Ramos (cell line): ENCODE data around the gene PMF1.
"Not testable (repeated sequence)": the region's sequence is repeated elsewhere in the genome, so short reads cannot be mapped to it uniquely, and the experiment has no call there.

ENCODE experiments used
- in situ Hi-C: fragments of 300-500 bp; cut with MboI; formaldehyde crosslinking; loops from one replicate; pipeline ENCODE4 v1.14.3; 2022; ENCODE audit warnings: low sequenced_read_pairs; ENCODE audit not compliant: unreplicated experiment

PMF1 gene, protein sequence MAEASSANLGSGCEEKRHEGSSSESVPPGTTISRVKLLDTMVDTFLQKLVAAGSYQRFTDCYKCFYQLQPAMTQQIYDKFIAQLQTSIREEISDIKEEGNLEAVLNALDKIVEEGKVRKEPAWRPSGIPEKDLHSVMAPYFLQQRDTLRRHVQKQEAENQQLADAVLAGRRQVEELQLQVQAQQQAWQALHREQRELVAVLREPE

DNA sequence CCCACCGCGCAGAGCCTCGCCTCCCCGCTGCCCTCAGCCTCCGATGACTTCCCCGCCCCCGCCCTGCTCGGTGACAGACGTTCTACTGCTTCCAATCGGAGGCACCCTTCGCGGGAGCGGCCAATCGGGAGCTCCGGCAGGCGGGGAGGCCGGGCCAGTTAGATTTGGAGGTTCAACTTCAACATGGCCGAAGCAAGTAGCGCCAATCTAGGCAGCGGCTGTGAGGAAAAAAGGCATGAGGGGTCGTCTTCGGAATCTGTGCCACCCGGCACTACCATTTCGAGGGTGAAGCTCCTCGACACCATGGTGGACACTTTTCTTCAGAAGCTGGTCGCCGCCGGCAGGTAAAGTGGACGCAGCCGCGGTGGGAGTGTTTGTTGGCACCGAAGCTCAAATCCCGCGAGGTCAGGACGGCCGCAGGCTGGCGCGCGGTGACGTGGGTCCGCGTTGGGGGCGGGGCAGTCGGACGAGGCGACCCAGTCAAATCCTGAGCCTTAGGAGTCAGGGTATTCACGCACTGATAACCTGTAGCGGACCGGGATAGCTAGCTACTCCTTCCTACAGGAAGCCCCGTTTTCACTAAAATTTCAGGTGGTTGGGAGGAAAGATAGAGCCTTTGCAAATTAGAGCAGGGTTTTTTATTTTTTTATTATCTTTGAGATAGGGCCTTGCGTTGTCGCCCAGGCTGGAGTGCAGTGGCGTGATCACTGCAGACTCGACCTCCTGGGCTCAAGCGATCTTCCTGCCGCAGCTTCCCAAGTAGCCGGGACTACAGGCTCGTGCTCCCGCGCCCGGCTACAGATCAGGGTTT lies at the start of gene PMF1:
Gene PMF1, plus strand, starts transcription at position 175 of the 811 bp plus-strand sequence. Its CDS starts 9 bp downstream, at position 184.
- in situ Hi-C loops: no loop called here

DNA sequence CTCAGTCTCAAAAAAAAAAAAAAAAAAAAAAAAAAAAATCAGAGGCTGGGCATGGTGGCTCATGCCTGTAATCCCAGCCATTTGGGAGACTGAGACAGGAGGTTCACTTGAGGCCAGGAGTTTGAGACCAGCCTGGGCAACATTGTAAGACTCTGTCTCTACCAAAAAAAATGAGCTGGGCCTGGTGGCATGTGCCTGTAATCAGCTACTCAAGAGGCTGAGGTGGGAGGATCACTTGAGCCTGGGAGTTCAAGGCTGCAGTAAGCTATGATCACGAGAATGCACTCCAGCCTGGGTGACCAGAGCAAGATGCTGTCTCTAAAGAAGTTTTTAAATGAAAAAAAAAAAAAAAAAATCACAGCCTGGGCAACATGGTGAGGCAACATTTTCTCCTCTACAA lies 49.1 kb upstream of the PMF1 start:
- in situ Hi-C loops: no loop called here

DNA sequence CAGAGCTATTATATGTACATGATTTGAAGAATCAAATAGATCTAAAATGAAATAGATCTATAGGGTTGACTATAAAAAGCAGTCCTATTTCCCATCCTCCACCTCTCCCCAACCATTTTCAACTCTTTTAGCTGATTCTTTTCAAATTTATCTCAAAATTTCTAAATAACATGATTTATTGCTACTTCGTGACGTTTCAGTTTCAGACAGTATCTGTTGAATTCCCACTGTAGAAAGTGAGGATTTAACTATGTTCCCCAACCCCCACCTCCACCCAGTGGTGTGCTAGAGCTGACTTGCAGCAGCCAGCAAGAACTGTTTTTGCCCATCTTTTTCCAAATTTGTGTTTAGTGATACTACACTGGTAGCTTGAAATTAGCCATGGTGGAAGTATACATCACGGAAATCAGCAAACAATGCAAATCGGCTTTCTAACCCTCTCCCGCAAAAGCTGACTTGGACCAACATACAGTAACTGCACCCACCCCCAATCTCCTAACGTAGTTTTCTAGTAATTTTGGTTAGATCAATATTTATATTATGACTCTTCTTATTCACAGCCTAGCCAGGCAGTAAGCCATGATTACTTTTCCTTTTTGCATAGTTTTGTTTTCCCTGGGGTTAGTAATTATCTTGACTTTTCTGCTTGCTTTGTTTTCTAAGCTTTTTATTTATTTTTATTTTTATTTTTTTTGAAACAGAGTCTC lies 48.5 kb upstream of the PMF1 start:
- in situ Hi-C loops: no loop called here

GRCh38 chr1:156165083-156165482 lies 47.7 kb upstream of the PMF1 start:
- in situ Hi-C loops: no loop called here

DNA sequence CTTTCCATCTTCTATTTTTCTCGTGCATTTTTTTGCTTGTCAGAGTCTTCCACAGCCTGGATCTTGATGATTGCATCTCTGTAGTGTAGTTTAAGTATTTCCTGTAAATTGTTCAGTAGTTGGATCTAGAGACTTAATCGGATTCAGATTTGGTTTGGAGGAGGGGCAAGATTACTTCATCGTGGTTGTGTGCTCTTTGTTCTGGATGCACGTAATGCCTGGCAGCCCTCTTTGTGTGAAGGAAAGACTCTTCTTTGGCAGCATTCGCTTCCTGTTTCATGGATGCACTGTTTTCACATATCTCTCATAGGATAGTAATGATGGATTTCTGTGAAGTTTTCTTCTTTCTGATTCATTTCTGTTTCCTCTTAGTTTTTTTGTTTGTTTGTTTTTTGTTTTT lies 45.3 kb upstream of the PMF1 start:
- in situ Hi-C loops: no loop called here

DNA sequence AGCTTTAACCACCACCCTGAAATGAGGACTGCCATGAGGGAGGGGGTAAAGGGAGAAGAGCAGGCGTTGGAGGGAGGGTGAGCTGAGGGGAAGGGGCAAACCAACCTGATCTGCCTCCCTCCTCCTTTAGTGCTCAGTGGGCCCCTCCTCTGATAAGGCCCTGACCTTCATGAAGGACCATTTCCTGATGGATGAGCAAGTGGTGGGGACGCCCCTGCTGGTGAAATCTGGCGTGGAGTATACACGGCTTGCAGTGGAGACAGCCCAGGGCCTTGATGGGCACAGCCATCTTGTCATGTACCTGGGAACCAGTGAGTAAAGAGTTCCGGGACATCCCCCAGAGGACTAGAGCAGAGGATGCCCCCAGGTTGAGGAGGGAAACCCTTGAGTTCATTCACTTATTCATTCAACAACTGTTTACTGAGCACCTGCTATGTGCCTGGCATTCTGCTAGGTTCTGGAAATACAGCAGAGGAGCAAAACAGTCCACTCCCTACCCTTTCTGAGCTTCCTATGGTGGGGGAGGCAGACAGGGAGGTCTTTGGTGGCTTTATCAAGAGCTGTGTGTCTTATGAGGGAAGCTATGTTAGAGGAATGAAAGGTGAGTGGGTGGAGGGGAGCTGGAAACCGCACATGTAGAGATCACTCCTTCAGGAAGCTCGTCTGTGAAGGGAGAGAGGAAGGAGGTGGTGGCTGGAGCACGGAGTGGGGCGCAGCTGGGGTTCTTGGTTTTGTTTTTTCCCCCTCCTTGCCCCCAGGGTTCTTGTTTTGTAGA lies 39.9 kb upstream of the PMF1 start:
- in situ Hi-C loops: no loop called here

DNA sequence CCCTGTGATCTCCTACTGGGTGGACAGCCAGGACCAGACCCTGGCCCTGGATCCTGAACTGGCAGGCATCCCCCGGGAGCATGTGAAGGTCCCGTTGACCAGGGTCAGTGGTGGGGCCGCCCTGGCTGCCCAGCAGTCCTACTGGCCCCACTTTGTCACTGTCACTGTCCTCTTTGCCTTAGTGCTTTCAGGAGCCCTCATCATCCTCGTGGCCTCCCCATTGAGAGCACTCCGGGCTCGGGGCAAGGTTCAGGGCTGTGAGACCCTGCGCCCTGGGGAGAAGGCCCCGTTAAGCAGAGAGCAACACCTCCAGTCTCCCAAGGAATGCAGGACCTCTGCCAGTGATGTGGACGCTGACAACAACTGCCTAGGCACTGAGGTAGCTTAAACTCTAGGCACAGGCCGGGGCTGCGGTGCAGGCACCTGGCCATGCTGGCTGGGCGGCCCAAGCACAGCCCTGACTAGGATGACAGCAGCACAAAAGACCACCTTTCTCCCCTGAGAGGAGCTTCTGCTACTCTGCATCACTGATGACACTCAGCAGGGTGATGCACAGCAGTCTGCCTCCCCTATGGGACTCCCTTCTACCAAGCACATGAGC lies 36.1 kb upstream of the PMF1 start:
- in situ Hi-C loops: no loop called here

- in situ Hi-C loops: no loop called here
These were observed 34.7 kb upstream of the PMF1 start for GRCh38 chr1:156177919-156178654.

DNA sequence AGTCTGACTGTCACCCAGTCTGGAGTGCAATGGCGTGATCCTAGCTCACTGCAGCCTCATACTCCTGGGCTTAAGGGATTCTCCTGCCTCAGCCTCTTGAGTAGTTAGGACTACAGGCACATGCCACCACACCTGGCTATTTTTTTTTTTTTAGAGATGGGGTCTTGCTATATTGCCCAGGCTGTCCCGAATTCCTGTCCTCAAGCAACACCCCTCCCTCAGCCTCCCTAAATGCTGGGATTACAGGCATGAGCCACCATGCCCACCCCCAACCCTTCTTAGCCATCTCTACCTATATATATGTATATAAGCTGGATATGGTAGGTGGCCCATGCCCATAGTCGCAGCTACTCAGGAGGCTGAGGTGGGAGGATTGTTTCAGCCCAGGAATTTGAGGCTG lies 32.3 kb upstream of the PMF1 start:
- in situ Hi-C loops: no loop called here

DNA sequence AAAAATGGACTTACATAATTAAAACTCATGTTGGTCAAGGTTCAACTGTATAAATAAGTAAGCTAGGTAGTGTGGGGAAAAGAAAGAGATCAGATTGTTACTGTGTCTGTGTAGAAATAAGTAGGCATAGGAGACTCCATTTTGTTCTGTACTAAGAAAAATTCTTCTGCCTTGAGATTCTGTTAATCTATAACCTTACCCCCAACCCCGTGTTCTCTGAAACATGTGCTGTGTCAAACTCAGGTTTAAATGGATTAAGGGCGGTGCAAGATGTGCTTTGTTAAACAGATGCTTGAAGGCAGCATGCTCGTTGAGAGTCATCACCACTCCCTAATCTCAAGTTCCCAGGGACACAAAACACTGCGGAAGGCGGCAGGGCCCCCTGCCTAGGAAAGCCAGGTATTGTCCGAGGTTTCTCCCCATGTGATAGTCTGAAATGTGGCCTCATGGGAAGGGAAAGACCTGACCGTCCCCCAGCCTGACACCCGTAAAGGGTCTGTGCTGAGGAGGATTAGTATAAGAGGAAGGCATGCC lies 31.3 kb upstream of the PMF1 start:
- in situ Hi-C loops: not testable (repeated sequence)

DNA sequence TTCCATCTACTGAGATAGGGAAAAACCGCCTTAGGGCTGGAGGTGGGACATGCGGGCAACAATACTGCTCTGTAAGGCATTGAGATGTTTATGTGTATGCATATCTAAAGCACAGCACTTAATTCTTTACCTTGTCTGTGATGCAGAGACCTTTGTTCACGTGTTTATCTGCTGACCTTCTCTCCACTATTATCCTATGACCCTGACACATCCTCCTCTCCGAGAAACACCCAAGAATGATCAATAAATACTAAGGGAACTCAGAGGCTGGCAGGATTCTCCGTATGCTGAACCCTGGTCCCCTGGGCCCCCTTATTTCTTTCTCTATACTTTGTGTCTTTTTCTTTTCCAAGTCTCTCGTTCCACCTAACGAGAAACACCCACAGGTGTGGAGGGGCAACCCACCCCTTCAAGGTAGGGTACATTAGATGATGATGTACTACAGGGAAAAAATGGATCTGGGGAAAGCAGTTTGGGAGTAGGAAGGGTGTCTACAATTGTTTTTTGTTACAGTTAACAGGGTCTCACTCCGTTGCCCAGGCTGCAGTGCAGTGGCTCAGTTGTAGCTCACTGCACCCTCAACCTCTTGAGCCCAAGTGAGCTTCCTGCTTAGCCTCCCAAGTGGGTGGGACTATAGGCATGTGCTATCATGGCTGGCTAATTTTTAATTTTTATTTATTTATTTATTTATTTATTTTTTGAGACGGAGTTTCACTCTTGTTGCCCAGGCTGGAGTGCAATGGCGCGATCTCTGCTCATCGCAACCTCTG lies 30.6 kb upstream of the PMF1 start:
- in situ Hi-C loops: not testable (repeated sequence)

DNA sequence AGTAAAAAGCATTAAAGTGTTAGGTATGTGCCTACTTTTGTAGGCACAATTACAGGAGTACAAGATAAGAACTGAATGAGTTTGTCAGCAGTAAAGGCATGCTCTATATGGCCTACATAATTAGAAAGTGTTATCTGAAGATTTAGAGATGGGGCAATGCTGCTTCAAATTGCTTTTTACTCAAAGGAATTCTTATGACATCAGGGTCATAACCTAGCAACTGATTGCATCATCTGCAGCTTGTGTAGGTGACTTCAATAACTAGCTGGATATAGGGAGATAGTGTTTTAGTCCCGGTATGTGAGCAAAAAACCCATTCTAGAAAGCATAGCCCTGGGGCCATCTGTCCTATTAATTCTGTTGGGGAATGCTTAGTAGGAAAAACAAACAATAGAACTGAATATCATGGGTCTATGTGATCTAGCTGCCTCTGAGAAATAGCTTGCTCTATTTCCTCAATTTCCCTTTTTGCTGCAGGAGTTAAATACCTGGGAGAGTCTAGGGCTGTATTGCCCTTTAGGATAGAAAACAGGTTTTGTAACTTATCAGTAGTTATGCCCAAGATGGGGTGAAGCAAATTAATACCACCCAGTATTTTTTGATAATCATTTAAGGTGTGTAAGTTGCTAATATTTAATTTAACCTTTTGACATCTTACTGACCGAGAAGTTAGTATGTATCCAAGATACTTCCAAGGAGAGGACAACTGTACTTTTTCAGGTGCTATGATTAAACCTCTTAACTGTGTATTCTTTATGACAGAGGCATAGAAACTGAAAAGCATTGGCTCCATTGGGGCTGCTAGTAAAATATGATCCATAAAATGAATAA lies 26.2 kb upstream of the PMF1 start:
- in situ Hi-C loops: not testable (repeated sequence)

DNA sequence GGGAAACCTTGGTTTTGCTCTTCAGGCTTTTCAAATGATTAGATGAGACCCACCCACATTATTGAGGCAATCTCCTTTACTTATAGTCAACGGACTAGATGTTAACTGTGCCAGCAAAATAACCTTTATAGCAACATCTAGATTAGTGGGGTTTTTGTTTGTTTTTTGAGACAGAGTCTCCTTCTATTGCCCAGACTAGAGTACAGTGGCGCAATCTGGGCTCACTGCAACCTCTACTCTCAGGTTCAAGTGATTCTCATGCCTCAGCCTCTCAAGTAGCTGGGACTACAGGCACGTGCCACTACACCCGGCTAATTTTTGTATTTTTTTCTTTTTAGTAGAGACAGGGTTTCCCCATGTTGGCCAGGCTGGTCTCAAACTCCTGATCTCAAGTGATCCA lies 22.5 kb upstream of the PMF1 start:
- in situ Hi-C loops: not testable (repeated sequence)

- in situ Hi-C loops: no loop called here
These were observed 21.4 kb upstream of the PMF1 start for GRCh38 chr1:156191292-156191964.

- in situ Hi-C loops: no loop called here
These were observed 19.7 kb upstream of the PMF1 start for GRCh38 chr1:156193208-156193487.

- in situ Hi-C loops: no loop called here
These were observed 19.1 kb upstream of the PMF1 start, which contains the start of gene SLC25A44 for GRCh38 chr1:156193488-156194299. SLC25A44 (plus strand) TSS chr1:156194104; CDS start chr1:156199848, 5,744 bp downstream.
